Left lung (tissue), 10 donors: ENCODE results near the gene ARHGAP21. TPM values are rescaled to one million over a fixed set of nuclear protein-coding genes. Genes with fewer than 3 reads are reported as not detected.

Experiments used
- ATAC-seq: fragments of 200-7000 bp; cut with Tn5 transposase; one replicate; pipeline ENCODE4 v1.9.1; 2020; ENCODE audit warnings: moderate library complexity
- DNase-seq, 4 donors: peaks; one replicate each; pipeline ENCODE4 v3.0.0-alpha.2; 2013 to 2020
- H3K27ac ChIP-seq, 2 donors: fragments of 200-600 bp; sonication (generic) in 1 of 2; one replicate each; pipeline versions ENCODE4 v1.5.0 to v1.8.0; 2020 to 2021
- H3K27me3 ChIP-seq, 2 donors: fragments of 200-600 bp; sonication (generic) in 1 of 2; one replicate each; pipeline versions ENCODE4 v1.5.0 to v1.8.0; 2020 to 2021
- H3K36me3 ChIP-seq, 2 donors: fragments of 200-600 bp; sonication (generic) in 1 of 2; one replicate each; pipeline versions ENCODE4 v1.5.0 to v1.8.0; 2020 to 2021
- H3K4me1 ChIP-seq, 2 donors: fragments of 200-600 bp; one replicate each; pipeline ENCODE4 v1.8.0; 2021
- H3K4me3 ChIP-seq, 2 donors: fragments of 200-600 bp; sonication (generic) in 1 of 2; one replicate each; pipeline versions ENCODE4 v1.5.0 to v1.8.0; 2020 to 2021; ENCODE audit warnings: mild to moderate bottlenecking in 1 of 2
- H3K9me3 ChIP-seq, 2 donors: fragments of 200-600 bp; sonication (generic) in 1 of 2; one replicate each; pipeline versions ENCODE4 v1.5.0 to v1.8.0; 2020 to 2021
- CTCF ChIP-seq, 2 donors: fragments of 200-600 bp; sonication (generic) in 1 of 2; IDR thresholded peaks; one replicate each; pipeline versions ENCODE4 v1.5.0 to v1.8.0; 2021; ENCODE audit warnings: antibody characterized with exemption in 2 of 2
- intact Hi-C, 2 donors: fragments of 100-400 bp; cut with DNase I; formaldehyde crosslinking; loops; one replicate each; pipeline versions ENCODE4 v1.11.2 to v1.14.2; 2022
- polyA plus RNA-seq, 6 donors: library from polyadenylated mRNA; unstranded; fragments of 120-200 nt; gene quantifications; one replicate each; pipeline ENCODE4 v1.2.1, GENCODE V29; 2013; ENCODE audit not compliant: insufficient read length in 6 of 6
- total RNA-seq, 2 donors: library from RNA; stranded (reverse); fragmentation: NEBNext Ultra II Directional; extraction: Animal tissue kit (Norgen Biotek cat#: 25700); gene quantifications; one replicate each; pipeline ENCODE4 v1.2.1, GENCODE V29; 2021
- donor health status: DM: no; HTN: yes; CAD: no.
- donor health status: DM: no; HTN: no; CAD: no.

The ARHGAP21 gene
- total and polyA plus RNA-seq, 8 donors: 74.3 to 155 (median 126) TPM

- Histone ChIP-seq H3K4me3 (no peak overlapping the region), H3K9me3 (no peaks in the 10 kb centered on the region), H3K27ac (no peak overlapping the region), H3K36me3 (no peaks in the 10 kb centered on the region), H3K4me1 (no peaks in the 10 kb centered on the region), H3K27me3 (no peaks in the 10 kb centered on the region)
- ATAC-seq (peak; percentile 74), DNase-seq (peak in 2 of 4 donors; percentile 30 to 72)
- TF ChIP-seq CTCF (IDR thresholded peaks at IDR 0.05): peak; percentile 42 to 53
- intact Hi-C loops: no loop called here
Observed at GRCh38 chr10:24556750-24557742, 166.6 kb downstream of the ARHGAP21 start.

GRCh38 chr10:24556126-24556749, 167.4 kb downstream of the ARHGAP21 start:
- DNase-seq: no peak
- intact Hi-C loops: no loop called here
- no peaks in the 10 kb centered on the region for H3K36me3 ChIP-seq
- H3K4me3 ChIP-seq: no peak overlapping the region
- H3K27ac ChIP-seq: no peak overlapping the region
- ATAC-seq: no peak
- TF ChIP-seq CTCF (IDR thresholded peaks at IDR 0.05): no peak
- no peaks in the 10 kb centered on the region for H3K27me3 ChIP-seq
- H3K9me3 ChIP-seq: no peaks in the 10 kb centered on the region
- H3K4me1 ChIP-seq: no peaks in the 10 kb centered on the region

- no peak for DNase-seq
- intact Hi-C loops: no loop called here
- Histone ChIP-seq H3K27me3 (no peaks in the 10 kb centered on the region), H3K4me1 (no peaks in the 10 kb centered on the region), H3K36me3 (no peaks in the 10 kb centered on the region), H3K27ac (no peak overlapping the region), H3K4me3 (no peak overlapping the region), H3K9me3 (no peaks in the 10 kb centered on the region)
- ATAC-seq: no peak
- no peak for TF ChIP-seq CTCF (IDR thresholded peaks at IDR 0.05)
Observed at GRCh38 chr10:24554036-24554435, 169.7 kb downstream of the ARHGAP21 start.

GRCh38 chr10:24553051-24553612, 170.6 kb downstream of the ARHGAP21 start:
- no peak for TF ChIP-seq CTCF (IDR thresholded peaks at IDR 0.05)
- Histone ChIP-seq H3K4me3 (no peak overlapping the region), H3K9me3 (no peaks in the 10 kb centered on the region), H3K4me1 (no peaks in the 10 kb centered on the region), H3K27me3 (no peaks in the 10 kb centered on the region), H3K36me3 (no peaks in the 10 kb centered on the region), H3K27ac (no peak overlapping the region)
- no peak for DNase-seq
- no peak for ATAC-seq
- intact Hi-C loops: no loop called here
